Measurements from ENCODE around the gene OLIG3. TPM values are rescaled to one million over a fixed set of nuclear protein-coding genes. Genes with fewer than 3 reads are reported as not detected.

Gene OLIG3
- total RNA-seq, 4 donors from 2014 or later: not detected

DNA sequence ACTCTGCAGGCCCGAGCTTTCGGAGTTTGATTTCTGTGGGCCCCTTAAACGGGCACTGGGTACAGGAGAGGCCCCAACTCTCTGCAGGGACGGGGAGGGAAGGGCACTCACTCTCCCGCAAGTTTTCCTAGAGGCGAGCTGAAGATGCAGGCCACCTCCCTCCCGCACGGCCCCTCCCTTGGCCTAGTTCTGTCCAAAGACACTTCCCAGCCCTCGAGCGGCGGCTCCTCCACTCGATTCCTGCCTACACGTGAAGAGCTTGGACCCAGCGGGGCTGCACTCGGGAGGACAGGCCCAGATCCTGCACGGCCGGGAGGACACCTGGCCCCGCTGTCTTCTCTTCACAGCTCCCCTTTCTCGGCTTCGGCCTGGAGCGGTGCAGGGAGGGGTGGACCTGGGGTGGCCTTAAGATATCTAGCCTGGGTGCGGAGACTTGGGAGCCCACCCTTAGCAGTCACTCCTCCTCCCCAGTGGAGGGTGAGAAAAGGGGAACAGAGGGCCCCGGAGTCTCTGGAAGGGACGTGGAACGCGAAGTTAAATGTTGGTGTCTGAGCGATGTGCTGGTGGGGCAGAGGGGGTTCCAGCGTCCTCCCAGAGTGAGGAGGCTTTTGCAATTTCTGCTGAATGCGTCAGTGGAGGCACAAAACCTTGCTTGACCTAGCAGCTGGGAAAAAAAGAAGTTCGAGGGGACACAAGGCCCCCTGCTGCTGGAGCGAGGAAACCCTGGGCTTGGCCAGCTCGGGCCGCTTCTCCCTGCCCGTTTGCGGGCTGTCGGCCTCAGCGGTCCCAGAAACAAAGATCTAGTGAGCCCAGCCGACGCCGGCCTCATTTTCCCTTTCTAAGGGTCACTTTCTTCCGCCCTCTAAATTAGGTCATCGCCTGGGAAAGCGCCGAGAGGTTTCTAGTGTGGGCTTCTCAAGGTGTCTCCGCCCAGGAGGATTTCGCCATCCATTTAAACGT is 4.9 kb downstream of the OLIG3 start:
- TF ChIP-seq, protein P1, sequence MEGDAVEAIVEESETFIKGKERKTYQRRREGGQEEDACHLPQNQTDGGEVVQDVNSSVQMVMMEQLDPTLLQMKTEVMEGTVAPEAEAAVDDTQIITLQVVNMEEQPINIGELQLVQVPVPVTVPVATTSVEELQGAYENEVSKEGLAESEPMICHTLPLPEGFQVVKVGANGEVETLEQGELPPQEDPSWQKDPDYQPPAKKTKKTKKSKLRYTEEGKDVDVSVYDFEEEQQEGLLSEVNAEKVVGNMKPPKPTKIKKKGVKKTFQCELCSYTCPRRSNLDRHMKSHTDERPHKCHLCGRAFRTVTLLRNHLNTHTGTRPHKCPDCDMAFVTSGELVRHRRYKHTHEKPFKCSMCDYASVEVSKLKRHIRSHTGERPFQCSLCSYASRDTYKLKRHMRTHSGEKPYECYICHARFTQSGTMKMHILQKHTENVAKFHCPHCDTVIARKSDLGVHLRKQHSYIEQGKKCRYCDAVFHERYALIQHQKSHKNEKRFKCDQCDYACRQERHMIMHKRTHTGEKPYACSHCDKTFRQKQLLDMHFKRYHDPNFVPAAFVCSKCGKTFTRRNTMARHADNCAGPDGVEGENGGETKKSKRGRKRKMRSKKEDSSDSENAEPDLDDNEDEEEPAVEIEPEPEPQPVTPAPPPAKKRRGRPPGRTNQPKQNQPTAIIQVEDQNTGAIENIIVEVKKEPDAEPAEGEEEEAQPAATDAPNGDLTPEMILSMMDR (IDR thresholded peaks at IDR 0.05; ENCODE audit: low read depth): no peak

DNA sequence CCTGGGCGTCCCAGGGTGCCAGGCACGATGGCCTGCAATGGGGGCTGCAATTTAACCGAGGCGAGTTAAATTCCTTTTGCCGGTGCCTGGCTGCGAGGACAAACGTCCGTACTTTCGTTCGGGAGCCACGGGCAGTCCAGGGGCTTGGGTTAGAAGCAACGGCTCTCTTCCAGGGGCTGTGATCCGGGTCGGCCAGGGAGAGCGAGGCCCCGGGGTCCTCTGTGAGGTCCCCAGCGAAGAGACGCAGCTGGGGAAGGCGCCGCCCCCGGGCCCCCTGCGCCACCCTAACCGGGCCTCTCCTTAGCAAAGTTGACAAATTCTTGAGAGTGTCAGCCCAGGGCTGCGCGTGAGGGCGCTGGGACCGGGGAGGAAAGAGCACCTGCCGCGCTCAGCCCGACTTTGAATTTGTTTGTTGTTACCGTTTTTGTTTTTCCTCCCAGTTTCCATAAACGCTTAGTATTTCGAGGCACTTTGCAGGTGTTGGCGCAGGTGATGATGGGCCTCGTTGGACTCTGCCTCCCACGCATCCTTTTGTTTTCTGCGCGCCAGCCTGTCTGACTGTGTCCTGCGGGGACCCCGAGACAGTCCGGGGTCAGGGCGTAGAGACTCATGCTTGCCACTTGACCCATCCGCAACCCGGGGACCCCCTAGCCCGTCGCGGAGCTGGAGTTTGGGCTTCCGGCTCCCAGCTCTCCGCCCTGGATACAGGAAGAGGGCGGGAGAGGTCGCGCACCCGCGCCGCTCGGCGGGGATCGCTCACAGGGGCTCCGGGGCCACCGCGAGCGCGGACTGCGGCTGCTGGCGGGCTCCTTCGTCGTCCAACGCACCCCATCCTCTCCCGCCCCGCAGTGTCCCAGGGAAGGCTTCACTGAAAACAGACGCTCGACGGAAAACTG is 5.8 kb downstream of the OLIG3 start:
- TF ChIP-seq, protein P1 (IDR thresholded peaks at IDR 0.05; ENCODE audit: low read depth): no peak

GRCh38 chr6:137487869-137488149 is 6.4 kb downstream of the OLIG3 start:
- TF ChIP-seq, protein P1 (IDR thresholded peaks at IDR 0.05; ENCODE audit: low read depth): no peak

GRCh38 chr6:137487181-137487868 is 6.9 kb downstream of the OLIG3 start:
- TF ChIP-seq, protein P1 (IDR thresholded peaks at IDR 0.05; ENCODE audit: low read depth): no peak

GRCh38 chr6:137486416-137486815 is 7.8 kb downstream of the OLIG3 start:
- TF ChIP-seq, protein P1 (IDR thresholded peaks at IDR 0.05; ENCODE audit: low read depth): no peak

DNA sequence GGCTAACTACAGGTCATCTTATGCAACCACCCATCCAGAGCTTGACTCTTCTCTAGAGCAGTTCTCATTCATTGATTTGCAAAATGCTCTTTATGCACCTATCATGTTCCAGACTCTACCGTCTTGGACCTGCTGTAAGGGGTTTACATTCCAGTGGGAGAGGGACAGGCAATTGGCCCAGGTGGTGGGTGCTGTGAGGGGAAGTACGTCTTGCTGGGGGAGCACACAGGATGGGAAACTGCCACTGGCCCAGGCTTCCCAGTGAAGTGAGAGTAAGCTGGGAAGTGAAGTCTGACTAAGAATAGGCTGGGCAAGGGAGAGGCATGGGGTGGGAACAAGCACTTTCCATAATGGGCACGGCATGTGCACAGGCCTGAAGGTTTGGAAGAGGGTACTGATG is 13.8 kb downstream of the OLIG3 start:
- TF ChIP-seq, protein P1 (IDR thresholded peaks at IDR 0.05; ENCODE audit: low read depth): no peak

Measured in subcutaneous adipose tissue (tissue), 4 donors.